Activated T-helper 9 cell treated with anti-CD3 and anti-CD28 coated beads, Interleukin-2, amount 50 U/mL, for 16 hours (primary cell): ENCODE measurements around the gene RAB3A.
"Not testable (repeated sequence)": the region's sequence is repeated elsewhere in the genome, so short reads cannot be mapped to it uniquely, and the experiment has no call there.

ENCODE experiments used
- DNase-seq: peaks from one replicate; pipeline ENCODE4 v3.0.0-alpha.2; 2020; ENCODE audit warnings: low read depth

RAB3A gene

DNA sequence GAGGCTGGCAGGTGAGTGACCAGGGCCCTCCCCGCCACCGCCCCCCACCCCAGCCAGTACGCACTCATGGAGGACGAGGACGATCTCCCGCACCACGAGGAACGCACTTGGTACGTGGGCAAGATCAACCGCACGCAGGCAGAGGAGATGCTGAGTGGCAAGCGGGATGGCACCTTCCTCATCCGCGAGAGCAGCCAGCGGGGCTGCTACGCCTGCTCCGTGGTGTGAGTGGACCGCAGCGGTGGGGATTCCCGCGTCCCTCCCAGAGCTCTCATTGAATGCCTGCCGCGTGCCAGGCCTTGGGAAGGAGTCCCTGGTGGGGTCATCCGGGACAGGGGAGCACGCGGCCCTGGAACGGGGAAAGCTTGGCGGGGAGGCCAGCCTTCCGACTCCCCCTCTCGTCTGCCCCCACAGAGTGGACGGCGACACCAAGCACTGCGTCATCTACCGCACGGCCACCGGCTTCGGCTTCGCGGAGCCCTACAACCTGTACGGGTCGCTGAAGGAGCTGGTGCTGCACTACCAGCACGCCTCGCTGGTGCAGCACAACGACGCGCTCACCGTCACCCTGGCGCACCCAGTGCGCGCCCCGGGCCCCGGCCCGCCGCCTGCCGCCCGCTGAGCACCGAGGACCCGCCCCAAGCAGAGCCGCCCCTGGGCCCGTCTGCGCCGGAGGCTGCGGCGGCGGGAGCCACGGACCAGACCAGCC lies 35.0 kb downstream of the RAB3A start:
- DNase-seq: no peak

DNA sequence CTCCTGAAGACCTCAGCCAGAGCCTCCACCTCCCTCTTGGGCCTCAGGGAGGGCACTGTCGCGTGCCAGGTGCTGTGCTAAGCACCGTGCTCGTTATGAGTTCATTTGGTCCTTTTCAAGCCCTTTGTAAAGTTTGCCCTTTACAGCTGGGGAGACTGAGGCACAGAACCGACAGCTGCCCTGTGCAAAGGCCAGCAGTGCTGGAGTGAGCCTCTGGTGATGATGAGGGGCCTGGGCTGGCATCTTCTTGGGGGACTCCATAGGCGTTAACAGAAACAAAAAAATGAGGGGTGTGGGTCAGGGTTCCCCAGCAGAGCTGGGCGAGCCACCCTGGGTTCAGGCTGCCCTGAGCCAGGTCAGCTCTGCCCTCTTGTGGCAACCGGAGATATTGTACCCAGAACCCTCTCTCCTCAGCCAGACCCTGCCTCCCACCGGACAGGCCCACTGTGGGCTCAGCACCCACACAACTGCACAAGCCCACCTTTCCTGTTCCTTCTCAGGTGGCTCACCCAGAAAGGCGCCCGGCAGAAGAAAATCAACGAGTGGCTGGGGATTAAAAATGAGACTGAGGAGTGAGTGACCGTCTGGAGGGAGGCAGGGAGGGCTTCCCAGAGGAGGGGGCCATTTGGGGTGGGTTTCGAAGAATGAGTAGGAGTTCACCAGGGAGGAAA lies 35.7 kb downstream of the RAB3A start:
- DNase-seq: peak; percentile 24

DNA sequence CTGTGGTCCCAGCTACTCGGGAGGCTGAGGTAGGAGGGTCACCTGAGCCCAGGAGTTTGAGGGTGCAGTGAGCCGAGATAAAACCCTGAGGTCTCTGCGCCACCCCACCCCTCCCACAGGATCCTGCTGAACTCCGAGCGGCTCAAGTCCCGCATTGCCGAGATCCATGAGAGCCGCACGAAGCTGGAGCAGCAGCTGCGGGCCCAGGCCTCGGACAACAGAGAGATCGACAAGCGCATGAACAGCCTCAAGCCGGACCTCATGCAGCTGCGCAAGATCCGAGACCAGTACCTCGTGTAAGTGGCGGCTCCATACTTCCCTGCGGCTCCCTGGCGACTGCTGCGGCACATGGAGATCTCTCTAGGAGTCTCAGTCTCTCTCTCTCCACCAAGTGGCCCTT lies 36.8 kb downstream of the RAB3A start:
- no peak for DNase-seq

DNA sequence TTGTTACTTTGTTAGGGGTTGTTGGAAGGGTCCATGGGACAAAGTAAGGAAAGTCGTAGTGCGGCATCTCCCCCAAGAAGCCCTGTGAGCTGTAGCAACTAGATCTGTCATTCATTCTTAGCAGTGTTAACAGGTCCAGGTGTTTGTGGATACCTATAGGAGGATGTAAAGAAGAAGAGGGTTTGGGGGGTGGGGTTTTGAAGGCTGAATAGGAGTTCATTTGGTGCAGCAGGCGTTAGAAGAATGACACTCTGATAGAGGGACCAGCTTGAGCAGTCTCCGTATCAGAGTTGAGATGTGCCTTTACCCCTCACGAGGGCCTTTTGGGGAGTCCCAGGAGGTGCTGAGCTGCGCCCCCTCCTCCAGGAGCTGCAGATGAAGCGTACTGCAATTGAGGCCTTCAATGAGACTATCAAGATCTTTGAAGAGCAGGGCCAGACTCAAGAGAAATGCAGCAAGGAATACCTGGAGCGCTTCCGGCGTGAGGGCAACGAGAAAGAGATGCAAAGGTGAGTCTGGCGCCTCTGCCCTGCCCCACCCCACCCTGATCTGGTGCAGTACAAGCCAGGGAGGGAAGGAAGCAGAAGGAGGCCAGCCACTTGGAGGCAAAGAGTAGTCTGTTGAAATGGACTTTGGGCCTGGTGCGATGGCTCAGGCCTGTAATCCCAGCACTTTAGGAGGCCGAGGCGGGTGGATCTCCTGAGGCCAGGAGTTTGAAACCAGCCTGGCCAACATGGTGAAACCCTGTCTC lies 37.9 kb downstream of the RAB3A start:
- no peak for DNase-seq

DNA sequence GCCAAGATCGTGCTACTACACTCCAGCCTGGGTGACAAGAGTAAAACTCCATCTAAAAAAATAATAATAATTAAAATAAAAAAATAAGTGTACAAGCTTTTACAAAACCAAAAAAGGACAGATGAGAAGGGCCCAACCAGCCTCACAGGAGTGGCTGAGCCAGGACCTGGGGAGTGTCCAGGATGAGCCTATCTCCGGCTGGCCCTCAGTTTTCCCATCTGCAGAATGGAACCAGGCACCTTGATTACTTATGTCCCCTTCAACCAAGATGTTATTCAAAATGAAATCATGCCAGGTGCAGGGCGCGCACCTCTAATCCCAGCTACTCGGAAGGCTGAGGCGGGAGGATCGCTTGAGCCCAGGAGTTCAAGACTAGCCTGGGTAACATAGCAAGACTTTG lies 39.8 kb downstream of the RAB3A start:
- DNase-seq: no peak

DNA sequence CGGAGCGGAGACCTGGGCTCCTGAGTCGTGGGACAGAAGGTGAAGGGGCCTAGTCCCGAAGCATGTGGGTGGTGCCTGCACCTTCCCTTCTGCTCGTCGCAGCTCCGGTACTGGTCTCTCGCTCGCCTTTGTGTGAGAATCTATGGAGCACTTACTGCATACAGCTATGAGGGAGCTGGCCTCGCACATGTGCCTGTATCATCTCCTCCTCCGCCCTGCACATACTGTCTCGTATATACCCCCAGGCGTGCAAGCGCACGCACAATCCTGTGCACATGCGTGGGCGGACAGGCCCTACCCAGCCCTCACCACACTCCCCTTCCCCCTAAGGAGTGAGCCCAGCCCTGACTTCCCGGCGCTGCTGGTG lies 42.2 kb downstream of the RAB3A start:
- DNase-seq: no peak

DNA sequence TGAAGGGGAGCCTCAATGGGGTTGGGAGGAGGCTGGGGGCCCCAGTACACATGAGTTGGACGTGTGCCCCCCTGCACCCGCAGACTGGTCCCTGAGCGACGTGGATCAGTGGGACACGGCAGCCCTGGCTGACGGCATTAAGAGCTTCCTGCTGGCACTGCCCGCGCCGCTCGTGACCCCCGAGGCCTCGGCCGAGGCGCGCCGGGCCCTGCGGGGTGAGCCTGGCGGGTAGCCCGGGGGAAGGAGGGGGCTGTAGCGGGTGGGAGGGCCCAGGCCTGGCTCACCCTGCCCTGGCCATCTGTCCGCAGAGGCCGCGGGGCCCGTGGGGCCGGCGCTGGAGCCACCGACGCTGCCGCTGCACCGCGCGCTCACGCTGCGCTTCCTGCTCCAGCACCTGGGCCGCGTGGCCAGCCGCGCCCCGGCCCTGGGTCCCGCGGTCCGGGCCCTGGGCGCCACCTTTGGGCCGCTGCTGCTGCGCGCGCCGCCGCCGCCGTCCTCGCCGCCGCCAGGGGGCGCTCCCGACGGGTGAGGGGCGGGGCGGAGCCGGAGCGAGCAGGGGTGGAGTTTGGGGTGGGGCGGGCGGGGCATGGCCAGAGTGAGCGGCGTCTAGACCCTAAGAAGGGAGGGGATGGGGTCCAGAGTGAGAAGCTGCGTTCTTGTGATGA lies 42.7 kb downstream of the RAB3A start:
- DNase-seq: peak; percentile 74

DNA sequence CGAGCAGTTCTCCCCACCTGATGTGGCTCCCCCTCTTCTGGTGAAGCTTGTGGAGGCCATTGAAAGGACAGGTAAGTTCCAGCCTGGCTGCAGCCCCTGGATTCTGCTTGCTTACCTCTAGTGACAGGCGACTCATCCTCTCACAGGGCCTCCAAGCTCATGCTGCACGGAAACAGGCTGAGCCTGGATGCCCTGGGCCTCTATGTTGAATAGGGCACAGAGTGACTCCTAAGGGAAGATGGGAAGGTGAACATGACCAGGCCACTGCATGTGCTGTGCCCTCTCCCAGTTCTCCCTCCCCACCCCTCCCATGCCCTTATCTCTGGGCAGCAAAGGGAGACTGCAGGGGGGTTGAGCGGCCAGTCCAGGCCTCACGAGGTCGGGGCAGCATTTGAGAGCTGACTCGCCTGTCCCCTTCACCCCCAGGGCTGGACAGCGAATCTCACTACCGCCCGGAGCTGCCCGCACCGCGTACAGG lies 43.3 kb downstream of the RAB3A start:
- DNase-seq: no peak

DNA sequence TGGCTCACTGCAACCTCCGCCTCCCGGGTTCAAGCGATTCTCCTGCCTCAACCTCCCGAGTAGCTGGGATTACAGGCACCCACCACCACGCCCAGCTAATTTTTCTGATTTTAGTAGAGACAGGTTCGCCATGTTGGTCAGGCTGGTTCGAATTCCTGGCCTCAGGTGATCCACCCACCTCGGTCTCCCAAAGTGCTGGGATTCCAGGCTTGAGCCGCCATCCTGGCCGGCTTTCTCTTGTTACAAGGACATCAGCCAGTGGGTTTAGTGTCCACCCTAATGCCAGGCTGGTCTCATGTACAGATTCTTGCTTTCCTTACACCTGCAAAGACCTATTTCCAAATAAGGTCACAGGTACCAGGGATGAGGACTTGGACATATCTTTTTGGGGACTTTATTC lies 44.0 kb downstream of the RAB3A start:
- no peak for DNase-seq

DNA sequence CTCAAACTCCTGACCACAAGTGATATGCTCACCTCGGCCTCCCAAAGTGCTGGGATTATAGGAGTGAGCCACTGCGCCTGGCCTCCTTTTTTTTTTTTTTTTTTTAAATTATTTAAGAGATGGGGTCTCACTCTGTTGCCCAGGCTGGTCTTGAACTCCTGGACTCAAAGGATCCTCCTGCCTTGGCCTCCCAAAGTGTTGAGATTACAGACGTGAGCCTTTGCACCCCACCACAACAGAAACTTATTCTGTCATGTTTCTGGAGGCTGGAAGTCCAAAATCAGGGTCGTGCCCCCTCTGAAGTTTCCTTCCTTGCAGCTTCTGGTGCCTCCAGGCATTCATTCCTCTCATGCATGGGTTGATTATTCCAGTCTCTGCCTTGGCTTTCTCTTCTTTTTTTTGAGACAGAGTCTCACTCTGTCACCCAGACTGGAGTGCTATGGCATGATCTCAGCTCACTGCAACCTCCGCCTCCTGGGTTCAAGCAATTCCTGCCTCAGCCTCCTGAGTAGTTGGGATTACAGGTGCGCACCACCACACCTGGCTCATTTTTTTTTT lies 44.7 kb downstream of the RAB3A start:
- DNase-seq: not testable (repeated sequence)

DNA sequence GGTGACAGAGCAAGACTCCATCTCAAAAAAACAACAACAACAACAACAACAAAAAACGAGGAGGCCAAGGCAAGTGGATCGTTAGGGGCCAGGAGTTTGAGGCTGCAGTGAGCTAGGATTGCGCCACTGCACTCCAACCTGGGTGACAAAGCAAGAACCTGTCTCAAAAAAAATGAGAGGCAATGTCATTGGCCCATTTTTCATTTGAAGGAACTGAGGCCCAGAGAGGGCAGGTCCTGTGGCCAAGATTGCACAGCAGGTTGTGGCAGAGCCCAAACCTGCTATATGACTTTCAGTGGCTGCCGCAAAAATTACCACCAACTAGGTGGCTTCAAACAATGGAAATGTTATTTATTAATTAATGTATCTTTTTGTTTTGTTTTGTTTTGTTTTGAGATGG lies 45.4 kb downstream of the RAB3A start:
- DNase-seq: no peak

DNA sequence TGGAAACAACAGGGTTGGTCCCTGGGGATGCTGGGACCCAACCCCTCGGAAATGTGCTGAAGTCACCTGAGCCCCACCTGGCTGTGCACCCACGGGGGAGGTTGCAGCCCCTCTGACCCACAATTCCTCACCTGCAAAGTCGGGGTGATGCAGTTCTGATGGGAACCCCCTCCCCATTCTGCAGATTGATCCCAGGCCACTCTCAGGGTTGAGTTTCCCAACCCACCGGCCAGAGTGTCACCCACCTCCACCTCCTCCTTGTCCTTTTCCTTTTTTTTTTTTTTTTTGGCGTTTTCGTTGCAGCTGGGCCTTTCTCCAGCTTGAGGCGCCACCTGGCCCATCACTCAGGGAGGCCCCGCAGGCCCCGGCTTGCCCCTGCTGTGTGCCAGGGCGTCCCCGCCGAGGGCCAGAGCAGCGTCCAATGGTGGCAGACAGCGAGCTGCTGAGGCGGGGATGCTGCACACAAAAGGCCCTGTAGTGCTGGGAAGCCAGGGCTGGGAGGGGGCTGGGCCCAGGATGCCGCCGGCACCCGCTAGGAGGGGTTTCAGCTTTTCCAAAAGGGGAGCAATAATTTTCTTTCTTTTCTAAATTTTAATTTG lies 46.3 kb downstream of the RAB3A start:
- no peak for DNase-seq

DNA sequence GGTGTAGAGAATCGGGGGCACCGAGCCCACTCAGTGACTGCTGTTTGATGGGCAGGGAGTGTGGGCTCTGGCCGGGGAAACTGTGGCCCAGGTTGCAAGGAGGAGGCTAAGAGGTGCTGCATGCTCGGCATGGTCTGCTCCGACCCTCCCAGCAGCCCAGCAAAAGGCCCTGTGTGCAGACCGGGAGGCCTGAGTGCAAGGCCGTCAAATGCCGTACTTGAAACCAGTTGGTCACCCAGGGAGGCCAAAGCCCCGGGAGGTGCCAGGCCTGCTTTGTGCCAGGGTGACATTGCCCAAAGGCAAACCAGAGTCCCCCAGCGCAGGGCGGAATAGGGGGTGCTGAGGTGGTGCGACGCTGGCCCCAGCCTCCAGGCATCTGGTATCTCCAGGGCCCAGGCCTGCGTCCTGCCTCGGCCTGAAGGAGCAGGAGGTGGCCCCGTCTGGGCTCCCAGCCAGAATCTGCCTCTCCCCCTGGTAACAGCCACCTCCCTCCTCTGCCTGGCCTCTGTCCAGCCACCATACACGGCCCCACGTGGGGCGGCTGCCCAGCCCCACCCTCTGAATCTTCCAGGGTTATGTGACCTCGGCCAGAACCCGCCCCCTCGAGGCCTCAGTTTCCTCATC lies 46.9 kb downstream of the RAB3A start:
- no peak for DNase-seq

DNA sequence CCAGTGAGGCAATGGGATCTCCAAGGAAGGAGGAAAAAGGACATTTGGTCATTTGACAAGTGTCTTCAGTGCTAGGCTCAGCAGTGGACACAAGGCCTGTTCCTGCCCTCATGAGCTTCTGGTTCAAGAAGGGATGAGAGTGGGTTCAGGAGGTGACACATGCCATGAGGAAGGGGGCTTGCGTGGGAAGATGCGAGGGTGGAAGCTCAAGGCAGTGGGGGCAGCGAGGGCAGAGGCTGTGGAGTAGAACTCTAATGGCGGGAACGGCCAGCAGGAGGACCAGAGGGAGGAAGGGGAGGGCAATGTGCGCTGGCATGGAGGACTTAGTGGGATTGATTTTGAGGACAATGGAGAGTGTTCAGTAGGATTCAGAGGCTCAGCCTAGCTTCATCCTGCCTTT lies 47.6 kb downstream of the RAB3A start:
- DNase-seq: no peak

DNA sequence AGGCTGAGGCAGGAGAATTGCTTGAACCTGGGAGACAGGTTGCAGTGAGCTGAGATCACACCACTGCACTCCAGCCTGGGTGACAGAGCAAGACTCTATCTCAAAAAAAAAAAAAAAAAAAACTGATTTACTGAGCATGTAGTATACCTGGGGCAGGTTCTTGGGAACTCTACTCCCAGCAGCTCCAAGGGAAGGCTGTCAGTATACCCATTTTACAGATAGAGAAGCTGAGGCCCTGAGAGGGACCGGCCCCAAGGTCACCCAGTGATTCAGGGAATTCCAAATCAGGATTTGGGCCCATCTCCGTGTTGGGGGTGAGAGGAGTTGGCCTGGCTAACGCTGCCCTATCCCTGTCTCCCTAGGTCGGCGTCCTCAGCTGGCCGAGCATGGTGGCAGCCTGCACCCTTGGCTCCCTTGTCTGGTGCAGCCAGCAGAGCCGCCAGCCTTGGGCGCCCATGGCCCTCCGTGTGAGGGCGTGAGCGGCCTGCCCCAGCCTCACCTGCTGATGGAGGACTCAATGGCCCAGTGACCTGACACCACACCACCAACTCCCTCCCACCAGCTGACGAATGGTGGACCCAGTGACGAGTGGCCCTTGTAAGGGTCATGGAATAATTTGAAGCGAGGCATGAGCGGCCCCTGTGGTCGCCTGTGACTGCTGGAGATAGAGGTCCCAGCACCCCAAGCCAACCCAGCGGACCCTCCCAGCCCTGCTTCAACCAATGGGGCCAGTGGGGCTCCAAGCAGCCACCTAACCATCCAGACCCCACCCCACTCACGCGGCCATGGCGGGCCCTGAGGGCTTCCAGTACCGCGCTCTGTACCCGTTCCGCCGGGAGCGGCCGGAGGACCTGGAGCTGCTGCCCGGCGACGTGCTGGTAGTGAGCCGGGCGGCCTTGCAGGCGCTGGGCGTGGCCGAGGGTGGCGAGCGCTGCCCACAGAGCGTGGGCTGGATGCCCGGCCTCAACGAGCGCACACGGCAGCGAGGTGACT lies 48.5 kb downstream of the RAB3A start:
- no peak for DNase-seq

DNA sequence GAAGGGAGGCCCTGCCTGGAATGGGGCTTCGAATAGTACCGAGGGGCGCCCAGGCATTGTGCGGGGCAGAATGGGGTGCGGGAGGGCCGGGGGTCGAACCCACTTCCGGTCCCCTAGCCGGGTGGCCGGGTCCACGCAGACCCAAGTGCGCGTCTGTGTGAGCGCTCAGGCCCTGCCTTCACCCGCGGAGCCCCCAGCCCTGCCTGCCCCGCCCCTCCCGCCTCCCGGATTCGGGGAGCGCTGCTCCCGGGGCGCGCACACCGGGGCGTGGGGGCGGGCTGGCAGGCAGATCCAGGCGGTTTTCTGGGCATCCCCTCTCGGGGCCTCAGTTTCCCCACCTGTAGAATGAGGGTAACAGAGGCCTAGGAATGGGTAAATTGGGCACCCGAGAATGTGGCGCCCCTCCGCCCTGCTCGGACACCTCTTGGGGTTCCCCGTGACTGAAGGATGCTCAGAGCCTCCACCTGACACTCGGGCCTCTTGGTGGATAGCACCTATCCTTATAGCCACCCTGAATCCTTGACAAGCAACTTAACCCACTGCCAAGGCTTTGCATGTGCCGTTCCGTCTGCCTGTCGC lies 50.2 kb downstream of the RAB3A start:
- DNase-seq: peak; percentile 22

DNA sequence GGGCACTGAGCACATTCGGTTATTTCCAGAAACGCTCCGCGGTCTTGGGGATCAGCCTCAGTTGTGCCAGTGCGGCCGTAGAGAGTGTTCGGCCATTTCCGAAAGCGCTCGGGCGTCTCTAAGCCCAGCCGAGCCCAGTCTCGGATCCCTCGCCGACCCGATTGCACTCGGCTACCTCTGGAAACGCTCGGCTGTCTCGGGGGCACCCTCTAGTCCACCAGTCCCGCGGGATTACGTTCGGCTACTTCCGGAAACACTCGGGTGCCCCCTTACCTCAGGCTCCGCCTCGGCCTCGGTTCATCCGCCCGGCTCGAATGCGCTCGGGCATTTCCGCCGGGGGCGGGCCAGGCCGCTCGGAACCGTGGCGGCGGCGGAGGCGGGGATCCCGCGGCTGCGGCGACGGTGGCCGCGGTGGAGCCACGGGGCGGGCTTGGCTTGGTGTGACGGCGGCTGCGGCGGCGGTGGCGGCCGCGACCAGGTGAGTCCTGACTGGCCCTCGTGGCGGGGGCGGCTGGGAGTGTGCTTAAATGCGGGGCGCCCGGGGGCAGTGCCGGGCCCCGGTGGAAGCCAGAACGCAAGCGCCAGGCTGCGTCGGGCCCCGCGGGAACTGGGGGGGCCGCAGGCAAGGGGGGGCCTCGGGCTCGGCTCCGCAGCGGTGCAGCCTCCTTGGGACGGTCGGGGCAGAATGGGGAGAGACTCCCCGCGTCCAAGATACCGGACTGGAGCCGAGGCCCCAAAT lies 50.9 kb downstream of the RAB3A start, which contains the start of gene PIK3R2:
Gene PIK3R2 (plus strand): TSS at position 347 of the 739 bp plus-strand sequence. CDS start 2,717 bp downstream, outside the sequence.
- DNase-seq: peak; percentile 98

DNA sequence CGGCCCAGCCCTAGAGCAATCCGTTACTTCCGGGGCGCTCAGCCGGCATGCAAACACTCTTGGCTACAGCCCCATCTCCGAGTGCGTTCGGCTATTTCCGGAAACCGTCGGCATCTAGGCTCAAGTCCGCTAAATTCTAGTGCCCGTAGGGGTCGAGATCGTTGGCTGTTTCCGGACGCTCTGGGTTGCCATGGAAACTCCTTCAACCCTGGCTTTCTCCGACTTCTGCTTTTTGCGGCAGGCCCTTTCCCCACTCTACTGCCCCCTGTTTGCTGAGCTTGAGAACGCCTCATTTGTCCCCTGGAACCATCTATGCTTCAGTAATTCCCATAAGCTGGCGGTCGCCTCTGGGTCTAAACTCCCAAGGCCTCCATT lies 51.4 kb downstream of the RAB3A start:
- DNase-seq: peak; percentile 89
